HEK293 (cell line): ENCODE measurements around the gene PPFIA2.

Experiments
- ATF2 ChIP-seq: fragments of 450-650 bp; formaldehyde crosslinking; IDR thresholded peaks from 2 replicates; pipeline ENCODE4 v1.5.1; 2016; ENCODE audit warnings: missing biosample characterization, missing genetic modification characterization, low read depth
- CTCF ChIP-seq: fragments of 450-650 bp; formaldehyde crosslinking; IDR thresholded peaks from 2 replicates; pipeline ENCODE4 v1.5.1; 2016; ENCODE audit warnings: missing biosample characterization, missing genetic modification characterization
- HOXC10 ChIP-seq: sonication (generic); formaldehyde crosslinking; IDR thresholded peaks from 2 replicates; pipeline ENCODE4 v1.8.1; 2023; ENCODE audit warnings: mild to moderate bottlenecking, missing genetic modification reagents
- MEIS1 ChIP-seq: sonication (generic); formaldehyde crosslinking; IDR thresholded peaks from 2 replicates; pipeline ENCODE4 v1.8.1; 2022; ENCODE audit warnings: missing genetic modification reagents, mild to moderate bottlenecking, borderline replicate concordance
- SETDB1 ChIP-seq: IDR thresholded peaks from one replicate; pipeline ENCODE4 v1.6.1; 2017; ENCODE audit warnings: mild to moderate bottlenecking, low read length, moderate library complexity, mixed read lengths; ENCODE audit not compliant: insufficient read length
- ZBTB44 ChIP-seq: fragments of 450-650 bp; IDR thresholded peaks from 2 replicates; pipeline ENCODE4 v1.5.1; 2018; ENCODE audit warnings: missing biosample characterization, mild to moderate bottlenecking, missing genetic modification characterization
- ZNF114 ChIP-seq: fragments of 450-650 bp; formaldehyde crosslinking; IDR thresholded peaks from 2 replicates; pipeline ENCODE4 v1.5.0; 2017; ENCODE audit warnings: missing biosample characterization, missing genetic modification characterization
- ZNF169 ChIP-seq: fragments of 450-650 bp; formaldehyde crosslinking; IDR thresholded peaks from 2 replicates; pipeline ENCODE4 v1.5.1; 2016; ENCODE audit warnings: missing biosample characterization, missing genetic modification characterization
- ZNF280D ChIP-seq: fragments of 450-650 bp; formaldehyde crosslinking; IDR thresholded peaks from 2 replicates; pipeline ENCODE4 v1.5.1; 2016; ENCODE audit warnings: missing biosample characterization, missing genetic modification characterization
- ZNF558 ChIP-seq: fragments of 450-650 bp; formaldehyde crosslinking; IDR thresholded peaks from 2 replicates; pipeline ENCODE4 v1.5.1; 2016; ENCODE audit warnings: missing biosample characterization, missing genetic modification characterization
- ZNF660 ChIP-seq: fragments of 450-650 bp; IDR thresholded peaks from 2 replicates; pipeline ENCODE4 v1.5.1; 2018; ENCODE audit warnings: missing biosample characterization, mild to moderate bottlenecking, missing genetic modification characterization
- ZNF677 ChIP-seq: fragments of 450-650 bp; IDR thresholded peaks from 2 replicates; pipeline ENCODE4 v1.5.0; 2018; ENCODE audit warnings: missing biosample characterization, mild to moderate bottlenecking, missing genetic modification characterization, moderate library complexity

GRCh38 chr12:81472934-81473333, 286.2 kb downstream of the PPFIA2 start:
- no peak for TF ChIP-seq CTCF (tag by site-specific recombination)
- TF ChIP-seq ZNF558 (tag by site-specific recombination): no peak
- TF ChIP-seq MEIS1: no peak
- no peak for TF ChIP-seq ZNF169
- no peak for TF ChIP-seq SETDB1
- no peak for TF ChIP-seq ZBTB44 (tag by site-specific recombination)
- TF ChIP-seq ATF2 (tag by site-specific recombination): no peak
- no peak for TF ChIP-seq ZNF677 (tag by site-specific recombination)
- TF ChIP-seq ZNF280D: no peak
- TF ChIP-seq HOXC10 (CRISPR knock-in tag): no peak
- TF ChIP-seq ZNF114 (tag by site-specific recombination): no peak
- TF ChIP-seq ZNF660 (tag by site-specific recombination): no peak
